H1 (cell line): ENCODE measurements around the gene LARGE2. TPM values are rescaled to one million over a fixed set of nuclear protein-coding genes. Genes with fewer than 3 reads are reported as not detected.

Experiments
- CTCF ChIA-PET: fragments of 300-600 bp; sonication (Branson Sonifier 250); formaldehyde crosslinking; loops from one replicate; lab custom pipeline; 2021; ENCODE audit not compliant: partially characterized antibody; lab: Charles Lee
- POLR2A ChIA-PET: fragments of 300-600 bp; sonication (Branson Sonifier 250); formaldehyde crosslinking; loops from one replicate; lab custom pipeline; 2021; ENCODE audit warnings: inconsistent platforms; ENCODE audit not compliant: partially characterized antibody; lab: Charles Lee
- DNase-seq, 2 experiments: peaks; one replicate each; pipeline versions ENCODE4 v3.0.0 to v3.0.0-alpha.2; 2010 to 2022; ENCODE audit warnings: low spot score in 2 of 2, low read depth in 1 of 2, mixed read lengths in 1 of 2
- FAIRE-seq: peaks from 2 replicates; lab custom pipeline; 2011; peaks lifted over from hg19 to GRCh38; lab: Jason Lieb, UNC
- H2AFZ ChIP-seq: 2 replicates; pipeline ENCODE4 v1.8.1; 2012; ENCODE audit warnings: low read length, inconsistent platforms
- H2AK5ac ChIP-seq: 2 replicates; pipeline ENCODE4 v1.6.1; 2013; ENCODE audit warnings: low read depth, low read length
- H2BK120ac ChIP-seq: replicated peaks from 2 replicates; pipeline ENCODE3; 2013; ENCODE audit warnings: low read depth, low read length, inconsistent platforms
- H2BK12ac ChIP-seq: 2 replicates; pipeline ENCODE4 v1.6.1; 2013; ENCODE audit warnings: low read depth, low read length
- H2BK15ac ChIP-seq: 2 replicates; pipeline ENCODE4 v1.6.1; 2013; ENCODE audit warnings: low read length
- H2BK20ac ChIP-seq: 2 replicates; pipeline ENCODE4 v1.6.1; 2013; ENCODE audit warnings: low read length
- H2BK5ac ChIP-seq: 2 replicates; pipeline ENCODE4 v1.6.1; 2013; ENCODE audit warnings: low read depth, low read length
- H3K14ac ChIP-seq: 2 replicates; pipeline ENCODE4 v1.6.1; 2013; ENCODE audit warnings: inconsistent platforms; ENCODE audit not compliant: insufficient read length
- H3K18ac ChIP-seq: 2 replicates; pipeline ENCODE4 v1.6.1; 2013; ENCODE audit warnings: low read length; ENCODE audit errors: extremely low read depth
- H3K23ac ChIP-seq: 2 replicates; pipeline ENCODE4 v1.6.1; 2013; ENCODE audit warnings: inconsistent platforms; ENCODE audit not compliant: insufficient read length
- H3K23me2 ChIP-seq: 2 replicates; pipeline ENCODE4 v1.6.1; 2013; ENCODE audit warnings: low read depth, low read length
- H3K27ac ChIP-seq: 2 replicates; pipeline ENCODE4 v1.6.1; 2011; ENCODE audit warnings: low read depth, low read length, inconsistent platforms
- H3K27me3 ChIP-seq, 4 experiments: replicated peaks in 1 of 4; 1 replicate in 1 of 4; 2 replicates in 3 of 4; pipeline versions ENCODE4 v1.6.1 to v1.8.1; 2011 to 2013; ENCODE audit warnings: low read length in 3 of 4, mild to moderate bottlenecking in 3 of 4, inconsistent platforms in 2 of 4, mixed read lengths in 2 of 4, moderate library complexity in 1 of 4; ENCODE audit not compliant: control insufficient read depth in 3 of 4, insufficient read depth in 3 of 4; ENCODE audit errors: extremely low read depth in 1 of 4
- H3K36me3 ChIP-seq, 4 experiments: 2 replicates each; pipeline versions ENCODE4 v1.6.1 to v1.8.1; 2011 to 2013; ENCODE audit warnings: mild to moderate bottlenecking in 4 of 4, low read length in 3 of 4, moderate library complexity in 2 of 4, control low read depth in 1 of 4, inconsistent platforms in 1 of 4; ENCODE audit not compliant: insufficient read depth in 4 of 4, control insufficient read depth in 2 of 4
- H3K4ac ChIP-seq: replicated peaks from 2 replicates; pipeline ENCODE3; 2013; ENCODE audit warnings: low read length, low read depth, mixed read lengths, inconsistent platforms; ENCODE audit not compliant: insufficient read length
- H3K4me1 ChIP-seq, 4 experiments: replicated peaks in 1 of 4; 1 replicate in 1 of 4; 2 replicates in 3 of 4; pipeline versions ENCODE4 v1.6.1 to v1.8.1; 2011 to 2013; ENCODE audit warnings: low read length in 3 of 4, inconsistent platforms in 2 of 4, mixed read lengths in 1 of 4; ENCODE audit not compliant: insufficient read depth in 4 of 4, control insufficient read depth in 3 of 4
- H3K4me2 ChIP-seq, 2 experiments: 2 replicates each; pipeline versions ENCODE4 v1.6.1 to v1.8.1; 2011 to 2013; ENCODE audit warnings: low read depth in 2 of 2, low read length in 2 of 2, control low read depth in 1 of 2, inconsistent platforms in 1 of 2, mild to moderate bottlenecking in 1 of 2; ENCODE audit not compliant: insufficient read depth in 1 of 2
- H3K4me3 ChIP-seq, 4 experiments: fragments of 200-600, 300-600 bp in 1 of 4; sonication (generic), shearing (Covaris generic), sonication (Bioruptor Twin) in 1 of 4; 2 replicates each; pipeline versions ENCODE4 v1.5.1 to v1.8.1; 2011 to 2016; ENCODE audit warnings: low read length in 4 of 4, low read depth in 3 of 4, control low read depth in 2 of 4, inconsistent platforms in 2 of 4, mild to moderate bottlenecking in 2 of 4, mixed read lengths in 1 of 4, moderate library complexity in 1 of 4; ENCODE audit not compliant: insufficient read depth in 2 of 4; ENCODE audit errors: extremely low read depth in 1 of 4
- H3K56ac ChIP-seq: replicated peaks from 2 replicates; pipeline ENCODE3; 2013; ENCODE audit warnings: low read depth, mild to moderate bottlenecking, mixed read lengths, low read length, inconsistent platforms; ENCODE audit not compliant: insufficient read length
- H3K79me1 ChIP-seq: 2 replicates; pipeline ENCODE4 v1.6.1; 2013; ENCODE audit warnings: low read depth, low read length, control low read depth
- H3K79me2 ChIP-seq, 2 experiments: 2 replicates each; pipeline versions ENCODE4 v1.6.1 to v1.8.1; 2012 to 2013; ENCODE audit warnings: low read length in 2 of 2, mild to moderate bottlenecking in 2 of 2, inconsistent platforms in 1 of 2; ENCODE audit not compliant: insufficient read depth in 2 of 2, control insufficient read depth in 1 of 2
- H3K9ac ChIP-seq, 4 experiments: replicated peaks in 1 of 4; 1 replicate in 1 of 4; 2 replicates in 3 of 4; pipeline versions ENCODE4 v1.6.1 to v1.8.1; 2011 to 2013; ENCODE audit warnings: low read depth in 3 of 4, low read length in 3 of 4, control low read depth in 2 of 4, mild to moderate bottlenecking in 2 of 4, moderate library complexity in 2 of 4, inconsistent platforms in 1 of 4; ENCODE audit errors: extremely low read depth in 1 of 4
- H3K9me3 ChIP-seq, 2 experiments: 2 replicates each; pipeline versions ENCODE4 v1.6.1 to v1.8.1; 2012 to 2013; ENCODE audit warnings: mild to moderate bottlenecking in 2 of 2, moderate library complexity in 2 of 2, control low read depth in 1 of 2, inconsistent platforms in 1 of 2, low read depth in 1 of 2, low read length in 1 of 2, mixed read lengths in 1 of 2; ENCODE audit not compliant: insufficient read depth in 2 of 2
- H4K20me1 ChIP-seq, 2 experiments: replicated peaks in 1 of 2; 2 replicates each; pipeline versions ENCODE3 to v1.8.1; 2011 to 2013; ENCODE audit warnings: inconsistent platforms in 2 of 2, low read length in 2 of 2, mild to moderate bottlenecking in 1 of 2; ENCODE audit not compliant: insufficient read depth in 2 of 2, control insufficient read depth in 1 of 2
- H4K5ac ChIP-seq: 2 replicates; pipeline ENCODE4 v1.6.1; 2013; ENCODE audit warnings: low read length, low read depth, mixed read lengths, inconsistent platforms; ENCODE audit not compliant: insufficient read length
- H4K8ac ChIP-seq: 2 replicates; pipeline ENCODE4 v1.8.0; 2013; ENCODE audit warnings: mild to moderate bottlenecking, moderate library complexity, low read length, inconsistent platforms; ENCODE audit not compliant: insufficient read depth; ENCODE audit errors: extremely low read depth
- H4K91ac ChIP-seq: replicated peaks from 2 replicates; pipeline ENCODE3; 2013; ENCODE audit warnings: low read length, mixed read lengths, inconsistent platforms; ENCODE audit not compliant: insufficient read length
- CEBPB ChIP-seq: IDR thresholded peaks from 2 replicates; pipeline ENCODE4 v1.6.1; 2012; ENCODE audit warnings: low read depth, low read length
- EGR1 ChIP-seq: IDR thresholded peaks from 2 replicates; pipeline ENCODE4 v1.6.1; 2011; ENCODE audit warnings: low read depth, low read length, borderline replicate concordance
- GABPA ChIP-seq: IDR thresholded peaks from 2 replicates; pipeline ENCODE4 v1.6.1; 2011; ENCODE audit warnings: mild to moderate bottlenecking, low read length, moderate library complexity, borderline replicate concordance; ENCODE audit not compliant: insufficient read depth
- KDM4A ChIP-seq: IDR thresholded peaks from one replicate; pipeline ENCODE4 v1.7.1; 2012; ENCODE audit warnings: low read depth, mild to moderate bottlenecking, moderate library complexity, low read length, inconsistent platforms; ENCODE audit not compliant: severe bottlenecking
- PHF8 ChIP-seq: fragments of 200-600 bp; sonication (generic); conservative IDR thresholded peaks from 2 replicates; pipeline ENCODE4 v1.7.1; 2012; ENCODE audit warnings: low read depth, mild to moderate bottlenecking, inconsistent platforms, low read length, moderate library complexity
- POU5F1 ChIP-seq: IDR thresholded peaks from 2 replicates; pipeline ENCODE4 v1.6.1; 2011; ENCODE audit warnings: low read depth, mild to moderate bottlenecking, low read length, moderate library complexity
- SAP30 ChIP-seq: fragments of 300-600 bp; sonication (generic); IDR thresholded peaks from 2 replicates; pipeline ENCODE4 v1.7.1; 2012; ENCODE audit warnings: low read length, moderate library complexity, mild to moderate bottlenecking, inconsistent platforms; ENCODE audit not compliant: insufficient read depth, insufficient replicate concordance
- SIRT6 ChIP-seq: IDR thresholded peaks from one replicate; pipeline ENCODE4 v1.7.1; 2012; ENCODE audit warnings: low read length, inconsistent platforms
- TCF12 ChIP-seq: IDR thresholded peaks from 2 replicates; pipeline ENCODE4 v1.6.1; 2011; ENCODE audit warnings: low read depth, mild to moderate bottlenecking, low read length
- YY1 ChIP-seq: IDR thresholded peaks from 2 replicates; pipeline ENCODE4 v1.6.1; 2011; ENCODE audit warnings: low read depth, mild to moderate bottlenecking, low read length
- WGBS, 2 experiments: shearing (Covaris generic) in 1 of 2; methylation state at CpG; one replicate each; pipeline versions ENCODE4 v1.1.6 to v1.1.7; 2013 to 2015; ENCODE audit warnings: low lambda C conversion rate in 2 of 2, mixed read lengths in 2 of 2, inconsistent platforms in 1 of 2, low coverage in 1 of 2, missing lambda C conversion rate in 1 of 2; ENCODE audit not compliant: insufficient replicate concordance in 2 of 2, insufficient coverage in 1 of 2, insufficient read length in 1 of 2; ENCODE audit errors: extremely low coverage in 1 of 2, missing lambda C conversion rate in 1 of 2; 5-methylcytosine and 5-hydroxymethylcytosine counted together
- polyA plus RNA-seq, 7 experiments: library from polyadenylated mRNA; depleted of rRNA in 3 of 7; stranded (reverse) in 5 of 7; unstranded in 2 of 7; fragments of >200 nt in 5 of 7; fragments of 200-250 nt in 2 of 7; gene quantifications; 1 replicate in 5 of 7; 2 replicates in 1 of 7; 4 replicates in 1 of 7; pipeline versions ENCODE4 v1.2.1 to v1.2.3, GENCODE V29; 2011 to 2013; ENCODE audit warnings: missing spikeins in 2 of 7, mixed read lengths in 2 of 7
- total RNA-seq: library from RNA; stranded (reverse); fragmentation: NEBNext Ultra II Directional; extraction: Animal tissue kit (Norgen Biotek cat#: 25700); gene quantifications from 2 replicates; pipeline ENCODE4 v1.2.1, GENCODE V29; 2021
- TF ChIP-seq, protein P1 (sequence below): IDR thresholded peaks from 2 replicates; pipeline ENCODE4 v1.6.1; 2012; ENCODE audit warnings: low read length, inconsistent platforms
- TF ChIP-seq, protein P2 (sequence below): IDR thresholded peaks from 2 replicates; pipeline ENCODE4 v1.6.1; 2012; ENCODE audit warnings: inconsistent platforms

Gene LARGE2
- total and polyA plus RNA-seq, 2 of the 8 experiments (the other 6 are each of a cell fraction or from before 2014, with no cell fraction given): 111 to 137 TPM

- no peak overlapping the region for H2BK20ac ChIP-seq
- H3K36me3 ChIP-seq: peaks cover 0 to 4% (median 0%) of the 10 kb centered on the region in 4 experiments; a peak in 2 of 8 replicates
- no peak overlapping the region for H3K14ac ChIP-seq
- H2BK120ac ChIP-seq: no peak overlapping the region
- H2AK5ac ChIP-seq: no peak overlapping the region
- FAIRE-seq (no peak), DNase-seq (no peak)
- H4K20me1 ChIP-seq: peaks cover 0 to 2% of the 10 kb centered on the region in 2 experiments
- no peak overlapping the region for H3K4ac ChIP-seq
- H3K4me3 ChIP-seq: no peak overlapping the region
- no peak overlapping the region for H3K27ac ChIP-seq
- H2BK15ac ChIP-seq: no peak overlapping the region
- WGBS, 2 experiments: 87% methylated on average over 3 of the region's 3 CpGs; no CpG with 5 or more reads in 1 of the 2 experiments
- no peak overlapping the region for H2AFZ ChIP-seq
- H3K56ac ChIP-seq: no peak overlapping the region
- no peak overlapping the region for H4K8ac ChIP-seq
- H3K23me2 ChIP-seq: no peaks in the 10 kb centered on the region; the same call in 1 of the 2 replicates
- H4K91ac ChIP-seq: no peak overlapping the region
- peaks cover 3% of the 10 kb centered on the region; the same call in 1 of the 2 replicates for H3K79me1 ChIP-seq
- ChIA-PET POLR2A (interaction anchor here (1.5 kb wide), 1 partner anchor 44 kb away, joined by 3 read pairs; no protein-coding TSS in a partner anchor), CTCF (interaction anchor here (1.7 to 3.0 kb wide), 4 partner anchors 11 to 87 kb away, joined by 6 to 11 read pairs (median 8); no protein-coding TSS in a partner anchor)
- H3K23ac ChIP-seq: no peak overlapping the region
- H3K4me2 ChIP-seq: no peak overlapping the region
- no peak overlapping the region for H3K9ac ChIP-seq
- H3K4me1 ChIP-seq: peaks cover 9 to 16% (median 13%) of the 10 kb centered on the region in 4 experiments; a peak in 6 of 7 replicates
- no peaks in the 10 kb centered on the region for H3K27me3 ChIP-seq
- no peak overlapping the region for H4K5ac ChIP-seq
- H2BK12ac ChIP-seq: no peak overlapping the region
- H3K18ac ChIP-seq: no peak overlapping the region
- no peaks in the 10 kb centered on the region for H3K9me3 ChIP-seq
- H3K79me2 ChIP-seq: no peaks in the 10 kb centered on the region
- H2BK5ac ChIP-seq: no peak overlapping the region
- TF ChIP-seq YY1: no peak
- no peak for TF ChIP-seq CEBPB
- TF ChIP-seq SIRT6: no peak
- TF ChIP-seq POU5F1: no peak
- TF ChIP-seq, protein P1, sequence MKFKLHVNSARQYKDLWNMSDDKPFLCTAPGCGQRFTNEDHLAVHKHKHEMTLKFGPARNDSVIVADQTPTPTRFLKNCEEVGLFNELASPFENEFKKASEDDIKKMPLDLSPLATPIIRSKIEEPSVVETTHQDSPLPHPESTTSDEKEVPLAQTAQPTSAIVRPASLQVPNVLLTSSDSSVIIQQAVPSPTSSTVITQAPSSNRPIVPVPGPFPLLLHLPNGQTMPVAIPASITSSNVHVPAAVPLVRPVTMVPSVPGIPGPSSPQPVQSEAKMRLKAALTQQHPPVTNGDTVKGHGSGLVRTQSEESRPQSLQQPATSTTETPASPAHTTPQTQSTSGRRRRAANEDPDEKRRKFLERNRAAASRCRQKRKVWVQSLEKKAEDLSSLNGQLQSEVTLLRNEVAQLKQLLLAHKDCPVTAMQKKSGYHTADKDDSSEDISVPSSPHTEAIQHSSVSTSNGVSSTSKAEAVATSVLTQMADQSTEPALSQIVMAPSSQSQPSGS: no peak
- TF ChIP-seq SAP30: no peak
- no peak for TF ChIP-seq TCF12
- no peak for TF ChIP-seq GABPA
- TF ChIP-seq EGR1: no peak
- TF ChIP-seq KDM4A: no peak
- TF ChIP-seq, protein P2, sequence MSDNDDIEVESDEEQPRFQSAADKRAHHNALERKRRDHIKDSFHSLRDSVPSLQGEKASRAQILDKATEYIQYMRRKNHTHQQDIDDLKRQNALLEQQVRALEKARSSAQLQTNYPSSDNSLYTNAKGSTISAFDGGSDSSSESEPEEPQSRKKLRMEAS: no peak
- TF ChIP-seq PHF8: no peak
These were observed 44.6 kb upstream of the LARGE2 start for GRCh38 chr11:45877845-45878244.
